ENCODE data around the gene ZFHX2.

The ZFHX2 gene

GRCh38 chr14:23561873-23562821 lies 10.6 kb upstream of the ZFHX2 start:
- DNase-seq (ENCODE audit: low read depth in 1 of 2, low spot score in 1 of 2): no peak

DNA sequence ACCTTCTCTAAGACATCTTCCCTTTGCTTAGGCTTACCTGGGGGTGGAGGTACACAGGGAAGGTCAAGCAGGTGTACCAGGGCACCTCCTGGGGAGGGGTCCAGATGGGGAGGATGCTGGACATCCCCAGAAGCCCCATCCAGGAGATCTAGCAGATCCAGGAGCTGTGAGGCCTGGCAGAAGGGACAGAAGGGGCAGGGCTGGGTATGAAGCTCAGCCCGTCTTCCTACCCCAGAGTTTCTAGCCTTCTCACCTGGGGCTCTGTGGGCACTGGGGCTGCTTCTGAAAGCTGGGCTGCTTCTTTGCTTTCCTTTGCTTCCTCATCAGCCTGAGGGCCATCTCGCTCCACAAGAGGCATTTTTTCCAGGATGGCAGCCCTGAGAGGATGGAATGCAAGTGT lies 9.7 kb upstream of the ZFHX2 start:
- no peak for DNase-seq (ENCODE audit: low read depth in 1 of 2, low spot score in 1 of 2)

DNA sequence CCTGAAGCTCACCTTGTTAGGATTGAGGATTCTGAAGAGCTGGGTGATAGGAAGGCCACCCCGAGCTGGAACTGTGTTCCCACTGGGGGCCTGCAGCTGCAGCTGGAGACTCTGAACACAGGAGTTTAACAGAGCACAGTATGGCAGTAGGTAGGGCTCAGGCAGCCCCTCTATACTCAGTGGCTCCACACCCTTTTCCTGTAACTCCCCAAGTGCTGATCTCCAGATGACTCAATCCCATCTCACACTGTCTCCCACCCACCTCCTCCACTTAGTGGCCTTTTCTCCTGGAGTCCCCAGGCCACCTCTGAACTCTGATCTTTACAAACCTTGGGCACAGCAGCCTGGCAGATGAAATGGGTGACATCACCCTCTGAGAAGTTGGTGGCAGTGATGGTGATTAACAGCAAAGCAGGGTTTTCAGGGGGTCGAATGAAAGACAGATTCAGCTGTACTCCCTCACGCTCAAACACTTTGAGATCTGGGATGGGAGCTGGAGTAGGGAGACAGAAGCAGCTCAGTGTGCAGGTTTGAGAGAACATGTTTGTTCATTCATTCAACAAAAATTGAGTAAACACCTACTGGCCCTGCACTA lies 8.5 kb upstream of the ZFHX2 start:
- no peak for DNase-seq (ENCODE audit: low read depth in 1 of 2, low spot score in 1 of 2)

GRCh38 chr14:23559010-23559925 lies 7.7 kb upstream of the ZFHX2 start:
- peak; percentile 28 to 55 for DNase-seq (ENCODE audit: low read depth in 1 of 2, low spot score in 1 of 2)

DNA sequence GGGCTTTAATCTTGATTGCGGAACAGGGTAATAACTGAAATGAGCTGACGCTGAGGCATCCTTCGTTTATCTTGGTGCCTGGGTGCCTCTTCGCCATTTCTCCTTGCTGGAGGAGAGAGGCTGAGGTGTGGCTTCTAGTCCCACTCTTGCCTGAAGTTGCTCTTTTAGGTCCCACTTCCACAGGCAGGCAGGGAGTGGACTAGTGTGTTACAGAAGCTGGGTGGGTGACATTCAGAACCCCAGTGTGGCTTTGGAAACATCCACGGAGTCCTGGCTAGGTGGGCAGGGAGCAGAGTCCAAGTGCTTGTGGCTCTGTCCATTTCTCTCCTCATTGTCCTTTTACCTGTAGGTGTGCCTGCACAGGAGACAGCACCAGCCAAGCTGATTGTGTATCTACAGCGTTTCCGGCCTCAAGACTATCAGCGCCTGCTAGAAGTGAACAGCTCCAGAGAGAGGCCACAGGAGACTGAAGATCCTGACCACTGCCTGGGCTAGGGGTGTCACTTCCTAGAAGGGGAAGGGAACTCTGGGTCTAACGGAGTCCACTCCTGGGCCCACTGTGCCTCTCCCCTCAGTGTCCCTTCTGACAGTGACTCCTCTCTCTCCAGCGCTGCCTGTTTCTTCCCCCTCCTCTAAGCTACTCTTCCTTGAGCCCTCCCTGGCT lies 6.9 kb upstream of the ZFHX2 start:
- no peak for DNase-seq (ENCODE audit: low read depth in 1 of 2, low spot score in 1 of 2)

- no peak for DNase-seq (ENCODE audit: low read depth in 1 of 2, low spot score in 1 of 2)
These were observed 6.4 kb upstream of the ZFHX2 start for GRCh38 chr14:23557946-23558345.

DNA sequence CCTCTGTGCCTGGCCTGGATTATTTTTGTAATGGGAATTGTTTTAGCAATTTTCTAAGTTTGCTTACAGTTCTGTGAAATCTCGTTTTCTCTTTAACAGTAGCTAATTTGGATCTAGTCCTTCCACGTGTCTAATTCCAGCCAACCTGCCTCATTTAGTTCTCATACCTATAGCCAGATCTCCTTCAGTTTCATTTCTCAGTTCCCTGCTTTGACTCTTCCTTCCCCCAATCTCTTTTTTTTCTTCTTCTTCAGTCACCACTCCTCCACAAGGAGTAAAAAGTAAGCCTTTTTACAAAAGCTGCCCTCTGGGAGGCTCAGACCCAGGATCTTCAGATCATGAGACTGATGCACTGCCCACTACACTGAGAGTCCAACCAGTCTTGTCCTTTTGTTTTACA lies 6.0 kb upstream of the ZFHX2 start:
- no peak for DNase-seq (ENCODE audit: low read depth in 1 of 2, low spot score in 1 of 2)

- DNase-seq (ENCODE audit: low read depth in 1 of 2, low spot score in 1 of 2): no peak
These were observed 5.3 kb upstream of the ZFHX2 start for GRCh38 chr14:23556700-23557440.

DNA sequence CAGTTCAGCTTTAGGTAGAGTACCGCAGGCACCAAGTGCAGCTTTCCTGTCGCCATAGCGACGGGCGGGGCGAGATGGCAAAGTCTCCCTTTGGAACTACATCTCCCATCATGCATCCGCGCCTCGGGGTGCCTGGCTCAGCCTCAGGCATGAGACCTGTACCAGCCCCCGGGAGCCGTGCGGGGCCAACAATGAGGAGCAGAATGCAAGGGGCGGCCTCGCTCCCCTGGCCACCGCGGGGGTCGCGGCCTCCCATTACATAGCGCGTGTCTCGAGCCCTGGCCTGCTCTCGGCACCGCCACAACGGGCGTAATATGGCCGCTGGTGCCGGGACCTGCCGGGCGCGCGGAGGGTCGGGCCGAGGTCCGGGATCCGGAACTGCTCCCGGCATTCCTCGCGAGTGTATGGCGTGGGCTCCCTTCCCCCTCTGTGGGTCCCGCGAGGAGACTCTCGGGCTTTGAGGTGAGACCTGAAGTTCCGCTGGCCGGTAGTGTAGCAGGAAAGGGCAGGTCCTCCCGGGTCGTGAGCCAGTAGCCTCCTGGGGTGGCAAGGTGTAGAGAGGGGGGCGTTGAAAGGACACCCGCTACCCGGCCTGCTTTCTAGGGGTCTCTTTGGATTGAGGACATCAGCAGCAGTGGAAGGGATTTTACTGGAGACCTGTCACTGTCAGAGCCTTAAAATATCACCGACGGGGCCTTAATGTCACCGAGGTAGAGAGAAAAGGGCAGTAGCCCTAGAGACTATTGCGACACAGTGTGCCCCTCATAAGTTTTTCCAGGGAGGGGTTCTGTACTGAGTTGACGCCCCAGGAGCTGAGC lies 4.5 kb upstream of the ZFHX2 start, which contains the start of gene THTPA:
Gene THTPA, plus strand, starts transcription at position 390 of the 818 bp plus-strand sequence. CDS start 487 bp downstream, outside the sequence.
- DNase-seq (ENCODE audit: low read depth in 1 of 2, low spot score in 1 of 2): peak; percentile 82 to 84

GRCh38 chr14:23555533-23555881 lies 3.9 kb upstream of the ZFHX2 start:
- no peak for DNase-seq (ENCODE audit: low read depth in 1 of 2, low spot score in 1 of 2)

GRCh38 chr14:23550812-23551265 lies 726 bp downstream of the ZFHX2 start:
- DNase-seq (ENCODE audit: low read depth in 1 of 2, low spot score in 1 of 2): no peak

DNA sequence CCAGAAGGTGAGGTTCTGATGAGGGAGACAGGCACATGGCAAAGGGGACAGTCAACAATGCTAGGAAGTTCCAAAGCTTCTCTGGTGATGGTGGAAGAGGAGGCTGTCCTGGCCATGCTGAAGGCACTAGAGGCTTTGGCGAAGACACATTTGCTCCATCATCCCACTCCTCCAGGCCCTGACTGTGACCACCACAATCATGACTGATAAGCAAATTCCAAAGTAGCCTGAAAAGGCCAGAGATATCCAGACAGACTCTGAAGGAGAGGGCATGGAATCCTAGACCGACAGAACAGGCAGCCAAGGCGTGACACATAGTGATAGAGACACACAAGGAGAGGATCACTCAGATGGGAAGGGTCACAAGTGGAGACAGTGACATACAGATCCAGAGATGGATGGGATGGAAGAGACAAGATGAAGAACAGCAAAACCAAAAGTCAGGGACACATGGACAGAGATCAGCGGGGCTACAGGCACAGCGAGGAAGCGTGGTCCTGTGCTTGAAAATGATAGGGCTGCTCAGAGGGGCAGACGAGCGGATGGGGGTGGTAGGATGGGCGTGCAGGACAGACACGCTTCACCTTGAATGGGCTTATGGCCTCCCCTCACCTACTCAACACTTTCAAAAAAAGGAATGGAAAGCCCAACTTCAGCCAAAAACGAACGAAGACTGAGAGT lies 1.3 kb downstream of the ZFHX2 start:
- DNase-seq (ENCODE audit: low read depth in 1 of 2, low spot score in 1 of 2): no peak

DNA sequence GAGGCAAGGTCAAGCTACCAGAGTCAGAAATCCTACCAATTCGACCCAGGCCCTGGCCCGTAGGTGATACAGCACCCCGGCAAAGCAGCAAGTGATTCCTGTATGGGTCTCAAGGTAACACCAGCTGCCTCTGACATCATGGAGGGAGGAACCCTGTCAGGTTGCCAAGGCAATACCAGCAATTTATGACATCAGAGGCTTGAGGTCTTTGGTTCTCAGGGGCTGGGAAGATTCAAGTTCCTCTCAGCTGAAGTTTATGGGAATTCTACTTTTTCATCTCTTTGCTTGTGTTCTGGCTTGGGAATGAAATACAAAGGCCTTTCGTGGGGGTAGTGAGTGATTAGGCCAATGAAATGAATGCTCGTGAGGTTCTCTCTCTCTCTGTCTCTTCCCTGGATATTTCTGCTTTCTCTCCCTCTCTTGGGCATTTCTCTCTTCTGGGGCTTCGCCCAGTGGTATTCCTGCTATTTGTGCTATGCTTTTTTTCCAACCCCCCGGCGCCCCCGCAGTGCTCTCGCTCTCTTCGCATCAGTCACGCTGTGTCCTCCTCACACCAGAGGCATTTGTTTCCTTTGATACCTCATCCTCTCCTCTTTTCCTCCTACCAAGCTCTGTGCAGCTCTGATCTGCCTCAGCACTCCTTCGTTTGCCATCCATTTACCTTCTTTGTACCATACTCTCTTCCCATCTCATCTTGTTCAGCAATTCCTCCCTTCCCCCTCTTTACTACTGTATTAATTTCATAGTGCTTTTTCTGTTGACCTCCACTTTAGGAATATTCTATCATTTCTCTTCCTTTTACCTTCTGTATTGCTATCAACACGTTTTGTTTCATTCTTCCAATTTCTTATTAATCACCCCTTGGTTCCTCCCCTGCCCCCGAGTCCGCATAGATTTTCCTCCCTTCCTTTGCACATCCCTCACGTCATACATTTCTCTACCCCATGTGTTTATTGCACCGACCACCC lies 2.9 kb downstream of the ZFHX2 start:
- DNase-seq (ENCODE audit: low read depth in 1 of 2, low spot score in 1 of 2): no peak

DNA sequence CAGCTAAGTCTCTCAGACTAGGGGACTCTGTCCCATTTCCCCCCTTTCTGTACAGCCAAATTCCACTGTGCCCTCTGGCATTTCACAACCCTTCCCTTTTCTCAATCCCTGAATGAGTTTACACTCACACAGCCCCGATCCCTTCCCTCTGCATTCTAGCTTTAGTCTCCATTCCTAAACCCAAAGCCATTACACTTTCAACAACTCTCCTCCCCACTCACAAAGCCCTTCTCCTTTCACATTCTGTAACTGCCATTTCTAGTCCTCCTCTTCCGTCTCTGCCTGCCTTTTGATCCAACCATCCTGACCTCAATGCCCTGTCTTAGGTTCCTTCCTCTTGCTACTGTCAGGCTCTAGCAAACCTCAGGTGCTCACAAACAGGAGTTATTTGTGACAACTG lies 3.6 kb downstream of the ZFHX2 start:
- DNase-seq (ENCODE audit: low read depth in 1 of 2, low spot score in 1 of 2): no peak

- no peak for DNase-seq (ENCODE audit: low read depth in 1 of 2, low spot score in 1 of 2)
These were observed 5.0 kb downstream of the ZFHX2 start for GRCh38 chr14:23546450-23547035.

DNA sequence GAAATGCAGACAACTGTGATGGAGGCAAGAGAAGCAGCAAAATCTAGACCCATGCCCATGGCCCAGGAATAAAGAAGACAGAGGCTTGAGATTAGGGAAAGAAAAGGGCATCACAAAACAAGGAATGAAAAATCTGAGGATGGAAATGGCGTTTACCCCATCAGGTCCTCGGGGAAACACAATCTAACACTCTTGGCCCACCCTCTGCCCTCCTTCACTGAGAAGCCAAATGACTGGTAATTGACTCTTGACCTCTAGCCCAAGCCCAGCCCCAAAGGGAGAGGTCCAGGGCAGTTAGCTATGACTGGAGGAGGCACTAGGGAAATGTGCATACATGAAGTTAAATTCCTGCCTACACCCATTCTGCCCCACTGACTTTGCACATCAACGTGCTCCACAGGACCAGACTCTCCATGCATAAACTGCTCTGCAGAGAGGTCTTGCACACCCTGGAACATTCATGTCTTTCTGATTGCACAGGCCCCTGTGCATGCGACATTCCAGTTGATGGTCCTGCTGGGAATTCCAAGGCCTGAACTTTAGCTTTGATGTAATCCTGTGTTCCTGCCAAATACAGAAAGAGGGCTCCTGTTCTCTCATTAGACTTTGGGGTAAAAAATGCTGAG lies 5.7 kb downstream of the ZFHX2 start:
- DNase-seq (ENCODE audit: low read depth in 1 of 2, low spot score in 1 of 2): no peak
